Ectodermal cell (in vitro differentiated cells): ENCODE results near the gene UTP25.
"Not testable (repeated sequence)": the region's sequence is repeated elsewhere in the genome, so short reads cannot be mapped to it uniquely, and the experiment has no call there.

Source experiments
- H3K27ac ChIP-seq: 2 replicates; pipeline ENCODE4 v1.7.0; 2013; ENCODE audit warnings: mild to moderate bottlenecking, low read depth, low read length; ENCODE audit not compliant: insufficient read depth, poor library complexity, severe bottlenecking
- H3K27me3 ChIP-seq: 2 replicates; pipeline ENCODE4 v1.7.0; 2013; ENCODE audit warnings: mild to moderate bottlenecking, low read length; ENCODE audit not compliant: insufficient read depth, control insufficient read depth, poor library complexity, severe bottlenecking
- H3K36me3 ChIP-seq: one replicate; pipeline ENCODE4 v1.7.0; 2013; ENCODE audit warnings: low read length; ENCODE audit not compliant: control insufficient read depth, insufficient read depth
- H3K4me1 ChIP-seq: one replicate; pipeline ENCODE4 v1.7.0; 2013; ENCODE audit warnings: low read length; ENCODE audit not compliant: control insufficient read depth, insufficient read depth
- H3K4me3 ChIP-seq: 2 replicates; pipeline ENCODE4 v1.7.0; 2013; ENCODE audit warnings: low read depth, low read length, control low read depth; ENCODE audit not compliant: insufficient read depth
- H3K9me3 ChIP-seq: 2 replicates; pipeline ENCODE4 v1.7.0; 2013; ENCODE audit warnings: mild to moderate bottlenecking, low read length, moderate library complexity; ENCODE audit not compliant: control insufficient read depth
- whole genome bisulfite sequencing, 2 experiments: methylation state at CpG; one replicate each; pipeline ENCODE4 v1.1.7; 2013; ENCODE audit warnings: missing lambda C conversion rate in 2 of 2; 5-methylcytosine and 5-hydroxymethylcytosine counted together

The UTP25 gene

GRCh38 chr1:209882286-209882685, 54.5 kb downstream of the UTP25 start:
- Histone ChIP-seq H3K4me3 (no peak overlapping the region), H3K4me1 (peaks cover 7% of the 10 kb centered on the region), H3K36me3 (no peaks in the 10 kb centered on the region), H3K27me3 (no peaks in the 10 kb centered on the region), H3K27ac (no peak overlapping the region), H3K9me3 (no peaks in the 10 kb centered on the region)
- WGBS, 2 experiments = 92 to 96% methylated on average over 3 of the region's 3 CpGs

- WGBS, 2 experiments = 97 to 100% methylated on average over 1 to 2 of the region's 2 CpGs
- Histone ChIP-seq H3K4me1 (peaks cover 7% of the 10 kb centered on the region), H3K9me3 (no peaks in the 10 kb centered on the region), H3K4me3 (no peak overlapping the region), H3K36me3 (no peaks in the 10 kb centered on the region), H3K27me3 (no peaks in the 10 kb centered on the region), H3K27ac (no peak overlapping the region)
Measured at GRCh38 chr1:209882942-209883340, 55.2 kb downstream of the UTP25 start.

- Histone ChIP-seq H3K36me3 (no peaks in the 10 kb centered on the region), H3K4me1 (peaks cover 7% of the 10 kb centered on the region), H3K27ac (no peak overlapping the region), H3K4me3 (no peak overlapping the region), H3K9me3 (no peaks in the 10 kb centered on the region), H3K27me3 (no peaks in the 10 kb centered on the region)
- 71 to 78% methylated on average over 1 of the region's 1 CpG for WGBS, 2 experiments
Measured at GRCh38 chr1:209883341-209883971, 55.7 kb downstream of the UTP25 start.

- WGBS, 2 experiments = 68 to 94% methylated on average over 3 to 4 of the region's 4 CpGs
- no peaks in the 10 kb centered on the region for H3K9me3 ChIP-seq
- no peaks in the 10 kb centered on the region for H3K36me3 ChIP-seq
- no peak overlapping the region for H3K27ac ChIP-seq
- H3K4me3 ChIP-seq = no peak overlapping the region
- H3K27me3 ChIP-seq = no peaks in the 10 kb centered on the region
- H3K4me1 ChIP-seq = peaks cover 7% of the 10 kb centered on the region
Measured at GRCh38 chr1:209884249-209884648, 56.5 kb downstream of the UTP25 start.

GRCh38 chr1:209884665-209885117, 56.9 kb downstream of the UTP25 start:
- WGBS, 2 experiments = 56 to 58% methylated on average over 2 of the region's 2 CpGs
- no peak overlapping the region for H3K27ac ChIP-seq
- H3K4me1 ChIP-seq = peaks cover 7% of the 10 kb centered on the region
- H3K9me3 ChIP-seq = no peaks in the 10 kb centered on the region
- H3K4me3 ChIP-seq = no peak overlapping the region
- no peaks in the 10 kb centered on the region for H3K36me3 ChIP-seq
- no peaks in the 10 kb centered on the region for H3K27me3 ChIP-seq

GRCh38 chr1:209885403-209886218, 57.8 kb downstream of the UTP25 start:
- Histone ChIP-seq H3K4me1 (peaks cover 7% of the 10 kb centered on the region), H3K9me3 (no peaks in the 10 kb centered on the region), H3K27ac (no peak overlapping the region), H3K4me3 (no peak overlapping the region), H3K36me3 (no peaks in the 10 kb centered on the region), H3K27me3 (no peaks in the 10 kb centered on the region)
- WGBS, 2 experiments = 94 to 97% methylated on average over 7 of the region's 7 CpGs

GRCh38 chr1:209886219-209886536, 58.4 kb downstream of the UTP25 start:
- Histone ChIP-seq H3K36me3 (no peaks in the 10 kb centered on the region), H3K4me1 (peaks cover 7% of the 10 kb centered on the region), H3K27me3 (no peaks in the 10 kb centered on the region), H3K9me3 (no peaks in the 10 kb centered on the region), H3K27ac (no peak overlapping the region), H3K4me3 (no peak overlapping the region)
- WGBS, 2 experiments = 38 to 43% methylated on average over 1 of the region's 1 CpG

GRCh38 chr1:209888291-209889076, 60.7 kb downstream of the UTP25 start:
- WGBS, 2 experiments = 94% methylated on average over 31 of the region's 31 CpGs
- not testable (repeated sequence) for H3K36me3 ChIP-seq, H3K27me3 ChIP-seq, H3K4me1 ChIP-seq, H3K4me3 ChIP-seq, H3K9me3 ChIP-seq, H3K27ac ChIP-seq

GRCh38 chr1:209889077-209889418, 61.3 kb downstream of the UTP25 start:
- WGBS, 2 experiments = 94 to 96% methylated on average over 35 of the region's 35 CpGs
- Histone ChIP-seq H3K27ac (no peak overlapping the region), H3K4me1 (peaks cover 2% of the 10 kb centered on the region), H3K4me3 (no peak overlapping the region), H3K36me3 (no peaks in the 10 kb centered on the region), H3K27me3 (no peaks in the 10 kb centered on the region), H3K9me3 (no peaks in the 10 kb centered on the region)

GRCh38 chr1:209890641-209891330, 63.0 kb downstream of the UTP25 start:
- 66 to 78% methylated on average over 2 to 3 of the region's 3 CpGs for WGBS, 2 experiments

More at GRCh38 chr1:209890641-209891330, 63.0 kb downstream of the UTP25 start:
- H3K36me3 ChIP-seq = no peaks in the 10 kb centered on the region
- H3K27me3 ChIP-seq = no peaks in the 10 kb centered on the region
- H3K4me1 ChIP-seq = no peaks in the 10 kb centered on the region
- H3K4me3 ChIP-seq = no peak overlapping the region
- H3K27ac ChIP-seq = no peak overlapping the region
- H3K9me3 ChIP-seq = no peaks in the 10 kb centered on the region
